IPS-NIHi7 (cell line): ENCODE results near the gene MLLT3.

ENCODE experiments used
- DNase-seq: peaks from one replicate; pipeline ENCODE4 v3.0.0; 2012; ENCODE audit warnings: mixed read lengths; ENCODE audit errors: extremely low spot score

Gene MLLT3

GRCh38 chr9:20557890-20558565, 64.3 kb downstream of the MLLT3 start:
- DNase-seq = no peak

DNA sequence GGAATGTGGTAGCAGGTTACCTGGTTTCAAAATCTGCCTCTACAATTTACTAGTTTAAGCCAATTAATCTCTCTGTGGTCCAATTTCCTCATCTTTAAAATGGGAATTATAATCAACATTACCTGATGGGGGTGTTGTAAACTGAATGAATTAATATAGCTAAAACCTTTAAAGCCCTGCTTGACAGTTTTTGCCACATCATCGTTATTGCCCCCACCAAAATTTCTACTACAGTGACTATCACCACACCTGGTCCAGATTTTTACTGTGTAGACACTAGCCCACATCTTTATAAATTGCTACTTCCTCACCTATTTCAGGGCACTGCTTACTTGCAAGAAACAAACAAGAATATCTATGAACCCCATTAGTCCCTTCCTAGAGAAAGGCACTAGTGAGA, 65.0 kb downstream of the MLLT3 start:
- no peak for DNase-seq

DNA sequence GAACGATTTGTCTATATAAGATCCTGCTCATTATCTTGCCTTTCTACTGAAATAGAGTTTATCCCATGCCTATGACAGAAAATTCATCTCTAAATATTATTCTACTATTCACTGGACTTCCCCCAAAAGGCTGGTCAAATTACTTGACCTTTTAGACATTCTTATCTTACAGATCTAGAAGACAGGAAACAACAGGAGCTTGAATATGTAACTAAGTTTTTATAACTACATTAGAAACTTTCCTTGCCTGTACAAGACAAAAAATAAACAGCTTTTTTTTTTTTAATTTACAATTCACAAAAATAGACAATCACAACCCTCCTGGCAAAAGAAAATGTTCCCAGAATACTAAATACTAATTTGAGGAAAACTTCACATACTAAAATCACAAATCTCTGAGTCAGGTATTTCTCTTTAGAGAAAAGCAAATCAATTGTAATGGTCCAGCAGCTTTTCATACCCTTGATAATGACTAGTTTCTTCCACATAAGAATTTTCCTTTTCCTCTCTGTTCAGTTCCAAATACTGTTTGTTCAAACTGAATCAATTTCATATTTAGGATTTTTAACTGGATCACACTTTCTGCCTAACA, 68.6 kb downstream of the MLLT3 start:
- DNase-seq = no peak

GRCh38 chr9:20552874-20553557, 69.3 kb downstream of the MLLT3 start:
- no peak for DNase-seq

DNA sequence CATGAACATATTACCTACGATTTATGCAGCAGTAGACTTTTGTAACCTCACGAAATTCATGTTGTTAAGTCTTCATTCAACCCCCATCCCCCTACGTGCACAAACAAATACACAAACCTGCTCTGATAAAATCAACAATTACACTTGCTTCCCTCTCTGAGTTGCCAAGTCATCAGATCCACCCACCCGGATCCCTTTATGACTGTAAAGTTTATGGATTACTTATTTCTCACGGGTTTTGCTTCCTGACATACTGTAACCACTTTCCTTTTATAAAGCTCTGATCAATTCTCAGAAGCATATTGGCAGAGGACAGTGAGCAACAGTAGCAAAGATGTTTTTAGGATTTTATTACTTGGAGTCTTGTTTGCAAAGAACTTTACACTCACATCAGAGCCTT, 70.5 kb downstream of the MLLT3 start:
- DNase-seq = no peak

- DNase-seq = no peak
These were observed 71.1 kb downstream of the MLLT3 start for GRCh38 chr9:20551236-20551635.

GRCh38 chr9:20550326-20550725, 72.0 kb downstream of the MLLT3 start:
- no peak for DNase-seq

DNA sequence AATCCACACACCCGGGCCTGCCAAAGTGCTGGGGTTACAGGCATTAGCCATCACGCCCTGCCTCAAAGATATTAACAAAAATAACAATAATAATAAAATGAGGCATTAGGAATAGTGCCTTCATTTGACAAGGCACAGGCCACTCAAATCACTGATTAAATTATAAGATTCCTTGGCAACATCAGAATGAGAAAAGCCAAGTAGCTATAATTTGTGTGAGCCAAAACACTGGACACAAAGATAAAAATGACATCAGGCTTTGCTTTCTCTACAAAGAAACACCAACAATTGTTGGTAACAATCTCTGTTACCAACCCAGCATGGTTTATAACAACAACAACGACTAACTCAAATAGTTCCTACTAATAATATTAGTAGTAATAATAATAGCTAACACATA, 73.2 kb downstream of the MLLT3 start:
- no peak for DNase-seq

GRCh38 chr9:20545023-20545622, 77.2 kb downstream of the MLLT3 start:
- DNase-seq = no peak

GRCh38 chr9:20540169-20540863, 82.0 kb downstream of the MLLT3 start:
- DNase-seq = no peak

- DNase-seq = no peak
These were observed 83.3 kb downstream of the MLLT3 start for GRCh38 chr9:20538956-20539355.

GRCh38 chr9:20538092-20538491, 84.2 kb downstream of the MLLT3 start:
- no peak for DNase-seq

GRCh38 chr9:20537294-20537693, 85.0 kb downstream of the MLLT3 start:
- DNase-seq = no peak

GRCh38 chr9:20532584-20532983, 89.7 kb downstream of the MLLT3 start:
- no peak for DNase-seq

DNA sequence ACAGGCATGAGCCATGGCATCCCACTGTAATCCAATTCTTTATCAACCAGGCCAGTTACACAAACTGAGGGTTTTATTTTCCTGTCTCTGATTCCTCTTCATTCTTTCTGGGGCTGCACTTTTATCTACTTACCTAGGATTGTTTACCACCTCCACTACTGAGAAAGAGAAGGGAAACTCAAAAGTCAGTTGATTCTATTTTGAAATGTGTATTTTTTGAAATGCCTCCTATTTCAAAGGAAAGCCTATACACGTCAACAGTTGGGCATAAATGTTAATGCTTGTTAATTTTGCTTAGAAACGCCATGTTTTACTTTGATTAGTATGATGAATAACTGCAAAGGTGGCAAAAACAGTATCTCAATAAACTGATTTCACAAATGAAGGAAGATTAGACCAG, 92.5 kb downstream of the MLLT3 start:
- DNase-seq = no peak

GRCh38 chr9:20528253-20528652, 94.0 kb downstream of the MLLT3 start:
- DNase-seq = no peak

DNA sequence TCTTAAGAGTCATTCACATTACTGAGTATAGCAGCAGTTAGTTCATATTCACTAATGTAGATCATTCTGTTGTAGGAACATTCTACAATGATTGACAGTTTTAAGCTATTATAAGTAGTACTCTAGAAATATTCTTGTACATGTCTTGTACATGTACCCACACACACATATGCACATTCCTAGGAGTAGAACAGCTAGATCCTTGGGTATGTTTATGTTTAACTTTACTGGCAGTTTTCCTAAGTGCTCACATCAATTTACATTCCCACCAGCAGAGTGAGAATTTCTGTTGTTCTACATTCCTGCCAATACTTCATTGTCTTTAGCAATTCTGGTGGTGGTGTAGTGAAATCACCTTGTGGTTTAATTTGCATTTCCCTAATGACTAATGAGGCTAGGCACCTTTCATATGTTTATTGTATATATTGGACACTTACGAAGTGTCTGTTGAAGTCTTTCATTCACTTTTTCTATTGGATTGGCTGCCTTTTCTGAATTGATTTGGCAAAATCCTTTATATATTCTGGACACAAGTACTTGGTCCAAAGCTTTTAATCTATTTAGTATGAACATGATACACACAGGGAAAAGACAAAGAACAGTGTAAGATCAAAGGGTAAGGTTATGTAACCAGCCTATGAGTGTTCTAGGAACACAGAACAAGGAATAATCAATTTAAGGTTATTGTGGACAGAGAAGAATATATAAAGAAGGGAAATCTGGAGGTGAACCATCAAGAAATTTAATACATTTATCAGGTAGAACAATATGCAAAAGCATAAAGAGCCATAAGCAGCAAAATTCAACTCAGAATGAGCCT, 95.6 kb downstream of the MLLT3 start:
- DNase-seq = no peak

GRCh38 chr9:20524776-20525175, 97.5 kb downstream of the MLLT3 start:
- DNase-seq = peak; percentile 61

GRCh38 chr9:20518737-20519136, 103.6 kb downstream of the MLLT3 start:
- DNase-seq = no peak

DNA sequence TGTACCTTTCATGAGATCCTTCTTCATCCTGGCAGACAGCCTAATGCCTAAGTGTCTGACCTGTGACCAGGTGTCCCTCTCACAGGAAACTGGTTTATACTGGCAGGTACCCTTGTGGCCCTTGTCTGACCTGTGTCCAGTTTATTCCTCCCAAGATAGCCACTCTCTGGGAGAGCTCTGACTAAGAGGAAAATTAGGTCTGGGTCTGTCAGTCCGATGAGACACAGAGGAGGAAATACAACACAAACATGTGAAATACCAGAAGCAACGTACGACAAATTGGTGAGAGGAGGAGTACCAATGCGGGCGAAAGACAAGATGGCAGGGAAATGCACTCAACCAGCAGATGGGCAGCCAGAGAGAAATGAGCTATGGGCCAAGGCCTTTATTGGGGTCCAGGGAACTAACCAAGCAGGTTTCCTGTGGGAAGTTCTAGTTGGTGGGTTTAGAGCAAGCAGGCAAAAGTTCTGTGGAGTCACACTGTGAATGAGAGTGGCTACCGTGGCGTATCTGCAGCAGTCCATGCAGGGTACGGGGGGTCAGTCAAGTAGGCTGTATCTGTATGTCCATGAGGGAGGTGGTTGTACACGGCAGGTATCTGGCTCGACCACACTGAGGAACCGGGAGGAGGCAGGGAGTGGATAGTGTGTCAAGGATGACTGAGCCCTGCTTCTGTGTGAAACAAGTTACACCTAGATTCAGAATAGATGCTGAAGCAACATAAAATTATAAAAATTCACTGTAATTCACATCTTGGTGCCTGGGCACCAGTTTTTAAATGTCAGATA, 109.0 kb downstream of the MLLT3 start:
- DNase-seq = no peak

DNA sequence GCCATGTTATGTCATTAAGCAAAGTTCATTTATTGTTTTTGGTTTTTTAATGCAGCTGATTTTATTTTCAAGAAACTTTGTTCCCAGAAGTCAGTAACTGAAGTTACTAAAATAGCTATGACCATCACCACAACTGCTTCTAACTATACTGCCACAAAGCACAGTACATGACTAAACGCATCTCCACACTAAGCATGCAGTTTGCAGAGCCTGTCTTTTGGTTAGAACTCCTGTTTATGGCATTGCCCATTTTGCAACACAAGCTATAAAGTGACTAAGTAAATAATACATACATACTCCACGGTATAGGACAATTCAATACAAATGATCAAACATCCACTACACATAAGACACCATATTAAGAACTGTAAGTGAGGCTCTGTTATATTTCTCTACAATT, 109.7 kb downstream of the MLLT3 start:
- DNase-seq = no peak
